ENCODE measurements around the gene CSNK1G2.

CSNK1G2 gene

DNA sequence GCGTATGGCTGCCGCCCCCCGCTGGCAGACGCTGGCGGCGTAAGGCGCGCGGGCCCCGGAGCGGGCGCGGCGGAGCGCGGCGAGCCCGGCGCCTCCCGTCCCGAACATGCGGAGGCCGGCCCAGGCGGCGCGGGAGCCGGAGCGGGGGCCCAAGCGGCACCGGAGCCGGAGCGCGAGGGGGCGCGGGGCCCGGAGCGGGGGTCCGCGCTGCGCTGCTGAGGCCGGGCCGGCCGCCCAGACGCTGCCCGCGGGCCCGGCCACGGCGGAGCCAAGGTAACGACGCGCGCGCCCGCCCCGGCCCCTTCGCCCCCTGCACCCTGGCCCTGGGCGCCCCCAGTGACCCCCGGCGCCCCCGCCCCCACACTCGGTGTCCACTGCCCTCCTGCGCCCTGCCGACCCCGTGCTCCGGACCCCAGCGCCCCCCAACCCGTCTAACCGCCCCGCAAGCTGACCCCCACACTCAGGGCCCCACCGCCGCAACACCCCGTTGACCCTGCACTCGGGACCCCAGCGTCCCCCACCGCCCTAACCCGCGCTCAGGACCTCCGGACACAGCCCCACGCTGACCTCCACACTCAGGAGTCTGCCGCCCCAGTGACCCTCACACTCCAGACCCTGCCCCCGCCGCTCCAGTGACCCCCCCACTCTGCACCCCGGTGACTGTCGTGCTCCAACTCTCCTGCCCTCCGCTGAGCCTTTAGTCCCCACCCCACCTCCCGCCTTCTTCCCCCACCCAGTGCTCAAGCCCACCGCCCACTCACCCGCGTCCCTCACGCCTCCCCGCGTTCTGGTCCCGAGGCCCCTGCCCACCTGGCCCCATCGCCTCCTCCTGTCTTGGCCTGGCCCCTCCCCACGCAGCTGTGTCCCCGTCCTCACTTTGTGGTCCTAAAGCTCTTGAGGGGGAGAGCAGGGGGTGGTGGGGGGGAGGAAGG lies at the start of gene CSNK1G2:
TSS of gene CSNK1G2 (plus strand) at position 27 of the 932 bp plus-strand sequence. CDS start 28,601 bp downstream, outside the sequence.
- DNase-seq = peak; percentile 39

DNA sequence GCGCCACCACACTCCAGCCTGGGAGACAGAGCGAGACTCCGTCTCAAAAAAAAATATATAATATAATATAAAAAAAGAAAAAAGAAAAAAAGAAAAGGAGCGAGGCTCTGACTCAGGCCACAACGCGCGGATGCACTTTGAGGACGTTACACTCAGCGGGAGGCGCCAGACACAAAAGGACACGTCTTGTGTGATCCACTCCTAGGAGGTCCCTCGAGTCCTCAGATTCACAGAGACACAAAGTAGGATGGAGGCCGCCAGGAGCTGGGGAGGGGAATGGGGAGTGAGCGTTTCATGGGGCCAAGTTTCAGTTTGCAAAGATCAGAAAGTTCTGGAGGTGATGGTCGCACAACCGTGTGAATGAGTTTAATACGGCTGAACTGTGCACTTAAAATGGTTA lies 47.2 kb upstream of the CSNK1G2 start:
- no peak for DNase-seq

DNA sequence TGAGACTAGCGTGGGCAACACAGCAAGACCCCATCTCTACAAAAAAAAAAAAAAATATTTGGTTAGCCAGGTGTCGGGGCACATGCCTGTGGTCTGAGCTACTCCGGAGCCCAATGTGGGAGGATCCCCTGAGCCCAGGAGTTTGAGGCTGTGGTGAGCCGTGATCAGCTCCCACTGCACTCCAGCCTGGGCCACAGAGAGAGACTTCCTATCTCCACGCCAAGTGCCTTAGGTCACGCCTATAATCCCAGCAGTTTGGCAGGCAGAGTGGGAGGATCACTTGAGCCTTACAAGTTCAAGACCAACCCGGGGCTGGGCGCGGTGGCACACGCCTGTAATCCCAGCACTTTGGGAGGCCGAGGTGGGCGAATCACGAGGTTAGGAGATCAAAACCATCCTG lies 44.5 kb upstream of the CSNK1G2 start:
- DNase-seq = no peak

DNA sequence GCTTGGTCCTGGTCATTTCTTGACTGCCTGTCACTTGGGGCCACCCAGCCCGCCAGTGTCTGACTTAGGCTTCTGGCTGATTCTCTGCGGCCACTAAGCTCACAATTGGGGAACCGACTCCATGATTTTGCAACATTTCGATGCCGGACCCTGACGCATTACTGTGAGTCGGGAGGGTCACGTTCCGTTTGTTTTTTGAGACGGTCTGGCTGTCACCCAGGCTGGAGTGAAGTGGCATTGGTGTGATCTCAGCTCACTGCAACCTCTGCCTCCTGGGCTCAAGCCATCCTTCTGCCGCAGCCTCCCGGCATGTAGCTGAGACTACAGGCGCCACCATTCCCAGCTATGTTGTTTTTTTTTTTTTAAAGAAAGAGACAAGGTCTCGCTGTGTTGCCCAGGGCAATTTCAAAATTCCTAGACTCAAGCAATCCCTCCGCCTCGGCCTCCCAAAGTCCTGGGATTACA lies 39.0 kb upstream of the CSNK1G2 start:
- DNase-seq = no peak

DNA sequence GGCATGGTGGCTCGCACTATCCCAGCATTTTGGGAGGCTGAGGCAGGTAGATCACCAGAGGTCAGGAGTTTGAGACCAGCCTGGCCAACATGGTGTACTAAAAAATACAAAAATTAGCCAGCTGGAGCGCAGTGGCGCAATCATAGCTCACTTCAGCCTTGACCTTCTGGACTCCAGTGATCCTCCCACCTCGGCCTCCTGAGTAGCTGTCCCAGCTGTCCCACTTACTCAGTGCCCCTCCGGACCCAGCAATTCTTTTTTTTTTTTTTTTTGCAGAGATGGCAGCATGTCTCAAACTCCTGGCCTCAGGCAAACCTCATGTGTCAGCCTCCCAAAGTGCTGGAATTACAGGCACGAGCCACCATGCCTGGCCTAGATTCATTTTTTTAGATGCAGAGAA lies 38.0 kb upstream of the CSNK1G2 start:
- DNase-seq = no peak

DNA sequence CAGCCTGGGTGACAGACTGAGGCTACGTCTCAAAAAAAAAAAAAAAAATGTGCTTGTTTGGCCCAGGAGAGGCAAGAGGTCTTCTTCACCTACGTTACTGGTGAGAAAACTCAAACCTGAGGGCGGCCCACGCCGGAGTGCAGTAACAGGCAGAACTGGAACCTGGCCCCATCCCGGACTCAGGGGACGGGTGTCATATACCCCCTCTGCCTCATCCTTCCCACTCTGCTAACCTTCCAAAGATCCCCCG lies 36.2 kb upstream of the CSNK1G2 start:
- no peak for DNase-seq

DNA sequence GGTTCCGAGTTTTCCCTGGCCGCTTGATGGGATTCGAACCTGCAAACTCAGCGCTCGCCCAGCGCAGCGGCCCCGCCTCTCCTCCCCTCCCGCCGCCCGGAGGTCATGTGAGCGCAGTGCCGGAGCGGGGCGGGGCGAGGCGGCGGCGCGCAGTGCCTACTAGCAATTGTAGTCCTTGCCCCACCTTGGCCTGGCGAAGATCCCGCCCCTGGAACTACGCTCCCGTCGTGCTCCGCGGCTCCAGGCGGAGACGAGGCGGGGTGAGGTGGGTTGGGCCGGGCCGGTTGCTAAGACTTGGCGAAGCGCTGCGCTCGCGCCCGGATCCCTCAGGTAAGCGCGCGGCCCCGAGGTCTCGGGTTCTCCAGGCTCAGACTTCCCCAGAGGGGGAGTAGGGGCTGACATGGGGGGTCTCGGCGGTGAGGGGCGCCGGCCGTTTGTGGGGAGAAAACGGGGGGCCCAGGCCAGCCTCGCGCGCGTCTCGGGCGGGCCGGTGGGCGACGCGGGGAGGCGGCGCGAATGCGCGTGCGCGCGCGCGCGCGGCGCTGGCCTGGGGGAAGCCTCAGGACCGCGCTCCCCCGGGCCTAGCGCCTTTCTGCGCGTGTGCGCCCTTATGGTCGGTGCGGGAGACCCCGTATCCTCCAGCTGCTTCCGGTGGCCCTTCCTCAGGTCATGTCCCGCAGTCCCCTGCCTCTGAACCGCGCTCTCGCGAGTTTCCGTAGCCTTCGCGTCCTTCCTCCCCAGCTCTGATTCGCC lies 35.7 kb upstream of the CSNK1G2 start, which contains the start of the genes ADAT3 and SCAMP4:
TSS of gene ADAT3 (plus strand) at position 290 of the 753 bp plus-strand sequence. CDS start 6,649 bp downstream, outside the sequence.
TSS of gene SCAMP4 (plus strand) at position 290 of the 753 bp plus-strand sequence. CDS start 9,621 bp downstream, outside the sequence.
- peak; percentile 98 for DNase-seq

DNA sequence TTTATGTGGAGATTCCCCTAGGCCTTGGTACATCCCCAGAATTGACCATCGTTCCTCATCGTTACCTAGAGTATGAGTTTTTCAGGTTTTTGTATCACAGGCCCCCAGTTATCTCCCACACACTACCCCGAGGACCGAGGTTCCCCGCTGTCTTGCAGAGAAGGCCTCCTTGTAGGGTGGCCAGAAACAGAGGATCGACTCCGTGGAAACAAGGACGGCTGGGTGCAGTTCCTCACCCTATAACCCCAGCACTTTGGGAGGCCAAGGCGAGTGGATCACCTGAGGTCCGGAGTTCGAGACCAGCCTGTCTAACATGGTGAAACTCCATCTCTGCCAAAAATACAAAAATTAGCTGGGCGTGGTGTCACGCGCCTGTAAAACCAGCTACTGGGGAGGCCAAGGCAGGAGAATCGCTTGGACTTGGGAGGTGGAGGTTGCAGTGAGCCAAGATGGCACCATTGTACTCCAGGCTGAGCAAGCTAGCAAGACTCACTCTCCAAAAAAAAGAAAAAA lies 35.1 kb upstream of the CSNK1G2 start:
- DNase-seq = no peak

DNA sequence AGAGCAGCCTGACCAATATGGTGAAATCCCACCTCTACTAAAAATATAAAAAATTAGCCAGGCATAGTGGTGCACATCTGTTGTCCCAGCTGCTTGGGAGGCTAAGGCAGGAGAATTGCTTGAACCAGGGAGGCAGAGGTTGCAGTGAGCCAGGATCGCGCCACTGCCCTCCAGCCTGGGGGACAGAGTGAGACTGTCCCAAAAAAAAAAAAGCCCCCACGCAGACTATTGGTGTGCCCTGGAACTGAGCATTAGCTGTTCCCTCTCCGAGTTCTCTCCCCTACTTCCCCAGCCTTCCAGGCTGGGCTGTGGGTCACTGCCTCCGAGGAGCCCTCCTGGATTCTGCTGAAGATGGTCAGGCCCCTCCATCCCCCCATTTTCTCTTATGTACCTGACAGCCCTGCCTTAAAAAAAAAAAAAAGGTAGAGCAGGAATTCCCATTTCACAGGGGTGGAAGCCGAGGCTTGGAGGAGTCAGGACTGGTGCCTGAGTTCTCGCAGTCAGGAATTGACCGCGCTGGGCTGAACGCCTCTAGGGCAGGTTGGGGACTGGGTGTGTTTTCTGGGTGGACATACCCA lies 33.9 kb upstream of the CSNK1G2 start:
- no peak for DNase-seq

DNA sequence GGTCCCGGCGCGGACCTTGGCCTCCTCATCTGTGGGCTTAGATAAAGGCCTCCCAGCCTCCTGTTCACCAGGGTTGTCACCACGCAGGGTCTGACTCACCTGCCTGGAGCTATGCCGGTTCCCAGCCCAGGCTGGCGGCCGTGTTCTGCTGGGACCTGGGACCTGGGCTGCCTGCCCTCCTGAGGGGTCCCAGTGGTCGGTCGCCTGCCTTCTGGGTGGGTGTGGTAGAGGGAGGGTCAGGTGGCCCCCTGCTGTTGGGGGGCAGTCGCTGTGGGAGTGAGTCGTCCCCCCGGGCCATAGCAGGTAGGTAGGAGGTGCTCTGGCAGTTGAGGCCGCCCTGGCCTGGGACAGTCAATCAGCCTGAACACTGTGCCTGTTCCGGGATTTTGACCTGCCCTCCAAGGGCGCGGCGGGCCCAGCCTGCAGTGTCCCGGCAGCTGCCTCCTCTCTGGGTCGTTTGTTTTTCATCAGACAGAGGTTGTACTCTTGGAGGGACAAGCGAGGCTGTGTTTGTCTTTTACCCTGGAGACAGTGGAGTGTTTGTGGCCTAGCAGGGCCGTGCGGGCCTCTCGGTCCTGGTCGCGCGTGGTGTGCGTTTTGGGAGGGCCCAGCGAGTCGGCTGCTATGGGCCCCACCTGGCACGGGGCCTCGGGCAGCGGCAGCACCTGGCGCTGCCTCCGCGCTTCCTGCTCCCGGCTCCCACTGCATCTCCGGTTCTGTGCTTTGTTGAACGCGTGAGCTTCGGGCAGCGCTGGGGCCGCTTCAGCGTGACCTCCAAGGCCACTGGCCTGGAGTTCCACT lies 33.2 kb upstream of the CSNK1G2 start:
- DNase-seq = no peak

DNA sequence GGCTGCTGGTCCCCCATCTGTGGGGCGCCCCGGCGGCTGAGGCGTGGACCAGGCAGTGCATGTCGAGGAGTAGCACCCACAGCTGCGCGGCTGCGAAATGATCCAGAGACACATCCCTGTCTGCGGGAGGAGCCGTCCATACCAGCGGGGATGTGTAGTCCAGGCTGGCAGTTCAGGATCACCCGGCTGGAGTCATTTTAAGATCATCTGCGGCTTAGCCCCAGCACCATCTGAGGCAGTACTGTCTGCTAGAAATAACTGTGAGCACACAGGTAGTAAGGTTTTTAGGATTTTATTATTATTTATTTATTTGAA lies 32.7 kb upstream of the CSNK1G2 start:
- no peak for DNase-seq

DNA sequence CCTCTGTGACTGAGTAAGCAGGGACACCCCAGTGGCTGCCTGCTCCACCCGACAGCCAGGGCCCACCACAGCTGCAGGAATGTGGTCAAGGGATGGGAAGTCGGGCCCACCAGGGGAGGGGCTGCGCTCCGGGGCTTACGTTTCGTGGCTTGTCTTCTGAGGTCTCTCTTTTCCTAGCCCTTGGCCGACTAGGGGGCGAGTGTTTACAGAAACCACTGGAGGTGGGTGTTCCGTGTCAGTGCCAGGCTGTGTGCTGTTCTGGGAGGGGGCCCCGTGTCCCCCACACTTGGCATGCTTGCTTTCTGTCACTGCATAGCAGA lies 31.3 kb upstream of the CSNK1G2 start:
- DNase-seq = no peak

DNA sequence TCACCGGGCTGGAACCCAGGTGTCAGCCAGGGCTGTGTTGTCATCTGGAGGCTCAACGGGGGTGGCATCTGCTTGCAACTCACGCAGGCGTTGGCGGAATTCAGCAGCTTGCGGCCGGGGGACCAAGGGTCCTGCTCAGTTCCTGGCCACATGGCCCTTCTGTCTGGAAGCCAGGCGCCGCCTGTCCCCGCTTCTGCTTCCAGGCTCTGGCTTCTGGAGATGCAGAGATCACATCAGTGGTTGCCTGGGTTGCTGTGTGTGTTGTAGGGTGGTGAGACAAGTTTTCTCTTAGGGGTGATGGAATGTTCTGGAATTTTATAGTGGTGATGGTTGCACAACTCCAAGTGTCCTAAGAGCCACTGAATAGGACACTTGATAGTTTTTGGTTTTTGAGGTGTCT lies 30.8 kb upstream of the CSNK1G2 start:
- no peak for DNase-seq

DNA sequence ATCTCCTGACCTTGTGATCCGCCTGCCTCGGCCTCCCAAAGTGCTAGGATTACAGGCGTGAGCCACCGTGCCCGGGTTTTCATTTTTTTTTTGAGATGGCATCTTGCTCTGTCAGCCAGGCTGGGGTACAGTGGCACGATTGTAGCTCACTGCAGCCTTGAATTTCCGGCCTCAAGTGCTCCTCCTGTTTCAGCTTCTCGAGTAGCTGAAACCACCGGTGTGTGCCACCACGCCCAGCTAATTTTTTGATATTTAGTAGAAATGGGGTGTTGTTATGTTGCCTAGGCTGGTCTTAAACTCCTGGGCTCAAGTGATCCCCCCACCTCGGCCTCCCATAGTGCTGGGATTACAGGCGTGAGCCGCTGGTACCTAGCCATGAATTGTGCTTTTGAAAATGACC lies 29.9 kb upstream of the CSNK1G2 start:
- peak; percentile 29 for DNase-seq

DNA sequence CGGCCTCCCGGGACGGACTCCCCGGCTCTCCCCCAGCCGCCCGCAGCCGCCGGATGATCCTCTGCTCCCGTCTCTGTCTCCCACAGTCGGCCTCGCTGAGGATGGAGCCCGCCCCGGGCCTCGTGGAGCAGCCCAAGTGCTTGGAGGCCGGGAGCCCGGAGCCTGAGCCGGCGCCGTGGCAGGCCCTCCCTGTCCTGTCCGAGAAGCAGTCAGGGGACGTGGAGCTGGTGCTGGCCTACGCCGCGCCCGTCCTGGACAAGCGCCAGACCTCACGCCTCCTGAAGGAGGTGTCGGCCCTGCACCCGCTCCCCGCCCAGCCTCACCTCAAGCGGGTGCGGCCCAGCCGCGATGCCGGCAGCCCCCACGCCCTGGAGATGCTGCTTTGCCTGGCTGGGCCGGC lies 29.0 kb upstream of the CSNK1G2 start:
- no peak for DNase-seq

DNA sequence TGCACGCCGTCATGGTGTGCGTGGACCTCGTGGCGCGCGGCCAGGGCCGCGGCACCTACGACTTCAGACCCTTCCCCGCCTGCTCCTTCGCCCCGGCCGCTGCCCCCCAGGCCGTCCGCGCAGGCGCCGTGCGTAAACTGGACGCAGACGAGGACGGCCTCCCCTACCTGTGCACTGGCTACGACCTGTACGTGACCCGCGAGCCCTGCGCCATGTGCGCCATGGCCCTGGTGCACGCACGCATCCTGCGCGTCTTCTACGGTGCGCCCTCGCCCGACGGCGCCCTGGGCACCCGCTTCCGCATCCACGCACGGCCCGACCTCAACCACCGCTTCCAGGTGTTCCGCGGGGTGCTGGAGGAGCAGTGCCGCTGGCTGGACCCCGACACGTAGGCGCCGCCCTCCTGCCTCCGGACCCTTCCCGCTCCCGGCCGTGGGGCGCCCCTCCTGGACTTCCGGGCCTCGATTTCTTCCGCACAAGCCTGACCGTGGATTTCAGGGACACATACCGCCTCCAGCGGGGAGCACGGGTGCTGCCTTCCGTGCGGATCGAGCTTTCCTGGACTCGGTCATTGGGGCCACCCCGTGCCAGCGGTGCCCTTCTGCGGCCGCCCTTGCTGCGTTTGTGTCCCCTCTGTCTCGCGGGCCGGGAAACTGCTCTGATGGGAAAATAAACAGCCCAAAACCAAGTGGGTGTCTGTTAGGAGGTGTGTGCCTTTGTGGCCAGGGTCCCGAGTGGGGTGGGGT lies 28.0 kb upstream of the CSNK1G2 start:
- DNase-seq = no peak

DNA sequence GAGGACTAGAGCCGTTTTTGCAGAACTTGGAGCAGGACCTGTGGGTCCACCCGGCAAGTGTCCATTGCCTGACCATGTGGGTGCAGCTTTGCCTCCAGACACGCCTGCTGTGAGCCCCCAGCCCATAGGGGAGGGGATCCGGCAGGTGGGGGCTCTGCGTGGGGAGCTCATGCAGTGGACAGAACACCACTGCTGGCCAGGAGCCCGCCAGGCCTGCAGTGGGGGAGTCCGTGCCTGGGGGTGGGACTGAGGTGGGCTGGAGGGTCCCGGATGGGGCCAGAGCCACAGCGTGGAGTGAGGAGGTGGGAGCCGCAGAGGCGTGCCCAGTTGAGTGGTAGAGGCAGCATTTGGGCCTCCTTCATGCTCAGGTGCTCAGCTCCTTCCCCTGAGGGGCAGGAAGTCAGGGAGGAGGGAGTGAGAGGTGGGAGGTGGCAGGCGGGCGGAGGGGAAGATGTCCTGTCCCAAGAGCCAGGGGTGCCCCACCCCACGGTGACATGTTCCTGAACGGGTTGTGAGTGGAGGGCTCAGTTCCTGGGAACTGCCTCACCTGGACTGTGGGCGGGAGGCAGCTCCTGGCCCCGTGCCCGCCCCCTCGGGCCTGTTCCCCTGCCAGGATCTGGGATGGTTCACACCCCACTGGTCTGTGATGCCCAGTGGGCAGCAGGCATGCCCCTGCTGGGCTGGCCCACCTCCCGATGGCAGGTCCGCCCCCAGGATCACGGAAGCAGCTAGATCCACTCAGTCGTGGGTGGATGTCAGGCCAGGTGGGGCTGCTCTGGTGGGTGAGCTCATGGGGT lies 27.0 kb upstream of the CSNK1G2 start:
- DNase-seq = no peak

DNA sequence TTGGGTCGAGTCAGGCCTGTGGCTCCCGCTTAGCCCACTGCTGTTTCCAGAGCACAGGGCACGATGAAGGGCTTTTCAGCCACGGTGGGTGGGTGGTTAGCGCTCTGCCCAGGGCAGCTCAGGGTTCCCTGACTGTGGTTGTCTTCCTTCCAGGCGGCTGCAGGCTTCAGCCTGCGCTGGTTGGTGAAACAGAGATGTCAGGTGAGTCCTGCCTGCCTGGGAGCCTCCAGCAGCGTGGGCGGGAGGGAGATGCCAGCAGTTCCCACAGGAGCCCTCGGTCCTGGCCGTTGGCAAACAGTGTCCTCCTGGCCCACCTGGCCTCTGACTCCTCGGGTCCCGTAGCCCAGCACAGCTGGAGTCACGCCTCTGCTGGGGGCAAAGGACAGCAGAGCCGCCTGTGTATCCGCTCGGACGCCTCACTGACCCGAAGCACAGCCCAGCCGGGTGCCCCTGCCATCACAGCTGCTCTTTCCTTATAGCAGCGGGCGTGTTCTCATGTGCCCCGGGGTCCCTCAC lies 26.1 kb upstream of the CSNK1G2 start:
- no peak for DNase-seq

DNA sequence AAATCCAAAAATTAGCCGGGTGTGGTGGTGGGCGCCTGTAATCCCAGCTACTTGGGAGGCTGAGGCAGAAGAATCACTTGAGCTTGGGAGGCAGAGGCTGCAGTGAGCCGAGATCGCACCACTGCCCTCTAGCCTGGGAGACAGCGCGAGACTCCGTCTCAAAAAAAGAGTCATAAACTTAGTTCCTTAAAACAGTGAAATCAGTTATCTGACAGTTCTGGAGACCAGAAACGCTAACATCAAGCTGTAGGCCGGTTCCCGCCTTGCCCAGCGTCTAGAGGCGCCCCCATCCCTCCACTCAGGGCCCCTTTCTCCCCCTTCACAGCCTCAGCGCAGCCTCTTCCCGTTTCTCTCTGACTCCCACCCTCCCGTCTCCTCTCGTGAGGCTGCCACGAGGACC lies 23.8 kb upstream of the CSNK1G2 start:
- DNase-seq = no peak

DNA sequence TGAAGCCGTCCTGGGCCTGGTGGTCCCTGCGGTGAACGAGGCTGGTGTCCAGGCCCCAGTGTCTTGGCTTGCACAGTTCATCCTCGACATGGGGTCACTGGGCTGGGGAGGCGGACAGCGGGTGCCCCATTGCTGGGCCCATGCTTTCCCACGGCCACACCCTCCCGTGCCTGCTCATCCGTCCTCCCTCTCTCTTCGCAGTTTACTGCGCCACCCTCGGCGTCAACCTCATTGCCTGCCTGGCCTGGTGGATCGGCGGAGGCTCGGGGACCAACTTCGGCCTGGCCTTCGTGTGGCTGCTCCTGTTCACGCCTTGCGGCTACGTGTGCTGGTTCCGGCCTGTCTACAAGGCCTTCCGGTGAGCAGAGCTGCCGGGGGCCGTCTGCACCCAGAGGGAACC lies 23.0 kb upstream of the CSNK1G2 start:
- DNase-seq = no peak

DNA sequence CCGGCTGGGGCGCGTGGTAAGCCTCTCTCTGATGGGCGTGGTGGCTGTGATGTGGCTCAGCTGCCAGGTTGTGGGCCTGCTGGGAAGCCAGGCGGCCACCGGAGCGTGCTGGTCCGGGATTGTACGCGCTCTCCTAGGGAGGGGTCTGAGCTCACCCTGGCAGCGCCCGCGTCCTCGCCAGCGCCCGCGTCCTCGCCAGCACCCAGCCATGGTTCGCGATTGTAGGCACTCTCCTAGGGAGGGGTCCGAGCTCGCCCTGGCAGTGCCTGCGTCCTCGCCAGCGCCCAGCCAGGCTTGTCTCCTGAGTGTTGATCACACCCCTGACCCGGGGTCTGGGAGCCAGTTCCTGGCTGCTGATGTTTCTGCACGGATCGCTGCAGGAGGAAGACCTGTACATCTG lies 22.0 kb upstream of the CSNK1G2 start:
- DNase-seq = no peak
